Caco-2 (cell line): ENCODE data around the gene PDSS1. TPM values are rescaled to one million over a fixed set of nuclear protein-coding genes. Genes with fewer than 3 reads are reported as not detected.
"Not testable (repeated sequence)": the region's sequence is repeated elsewhere in the genome, so short reads cannot be mapped to it uniquely, and the experiment has no call there.

Experiments used
- BruUV-seq: library from RNA; stranded (reverse); fragments of 400-500 nt; replicated peaks from 2 replicates; lab custom pipeline; 2021; lab: Mats Ljungman, UMichigan
- CTCF ChIA-PET: fragments of 300-600 bp; sonication (Branson Sonifier 250); formaldehyde crosslinking; loops from one replicate; lab custom pipeline; 2022; ENCODE audit warnings: antibody characterized with exemption; lab: Charles Lee
- POLR2A ChIA-PET: fragments of 300-600 bp; sonication (Branson Sonifier 250); formaldehyde crosslinking; loops from one replicate; lab custom pipeline; 2022; ENCODE audit warnings: antibody characterized with exemption; lab: Charles Lee
- DNase-seq, 2 experiments: peaks; one replicate each; pipeline versions ENCODE4 v3.0.0 to v3.0.0-alpha.2; 2020 to 2022
- H3K27me3 ChIP-seq: replicated peaks from 2 replicates; pipeline ENCODE4 v1.6.0; 2011; ENCODE audit warnings: low read length; ENCODE audit not compliant: control insufficient read depth, insufficient read depth
- H3K36me3 ChIP-seq: 2 replicates; pipeline ENCODE4 v1.5.1; 2011; ENCODE audit warnings: low read length; ENCODE audit not compliant: control insufficient read depth, insufficient read depth
- H3K4me1 ChIP-seq: fragments of 250-450 bp; sonication (Bioruptor Pico); 2 replicates; pipeline ENCODE4 v1.5.1; 2020; ENCODE audit warnings: mild to moderate bottlenecking
- H3K4me3 ChIP-seq: 2 replicates; pipeline ENCODE4 v1.5.1; 2011; ENCODE audit warnings: low read depth, mild to moderate bottlenecking, control low read depth, low read length
- H3K9me3 ChIP-seq: fragments of 250-450 bp; sonication (Bioruptor Pico); 2 replicates; pipeline ENCODE4 v1.5.1; 2020; ENCODE audit warnings: mild to moderate bottlenecking, moderate library complexity
- H3K27ac Mint-ChIP-seq: one replicate; pipeline ENCODE4 v1.8.0; 2022; ENCODE audit warnings: mixed read lengths; ENCODE audit not compliant: unreplicated experiment
- H3K27me3 Mint-ChIP-seq: one replicate; pipeline ENCODE4 v1.8.0; 2022; ENCODE audit warnings: mixed read lengths; ENCODE audit not compliant: insufficient read depth, unreplicated experiment
- H3K36me3 Mint-ChIP-seq: one replicate; pipeline ENCODE4 v1.8.0; 2022; ENCODE audit warnings: mild to moderate bottlenecking, mixed read lengths; ENCODE audit not compliant: insufficient read depth, unreplicated experiment
- H3K4me1 Mint-ChIP-seq: one replicate; pipeline ENCODE4 v1.8.0; 2022; ENCODE audit warnings: low read depth, mixed read lengths; ENCODE audit not compliant: unreplicated experiment
- H3K4me3 Mint-ChIP-seq: one replicate; pipeline ENCODE4 v1.8.0; 2022; ENCODE audit warnings: mild to moderate bottlenecking, moderate library complexity, mixed read lengths; ENCODE audit not compliant: unreplicated experiment
- H3K9me3 Mint-ChIP-seq: one replicate; pipeline ENCODE4 v1.8.0; 2022; ENCODE audit warnings: mixed read lengths; ENCODE audit not compliant: unreplicated experiment
- CTCF ChIP-seq, 2 experiments: fragments of 200-600 bp in 1 of 2; IDR thresholded peaks; 1 replicate in 1 of 2; 2 replicates in 1 of 2; pipeline versions ENCODE4 v1.5.1 to v1.8.0; 2011 to 2022; ENCODE audit warnings: antibody characterized with exemption in 1 of 2, control low read depth in 1 of 2, inconsistent platforms in 1 of 2, low read depth in 1 of 2, low read length in 1 of 2, mild to moderate bottlenecking in 1 of 2, moderate library complexity in 1 of 2; ENCODE audit not compliant: insufficient read depth in 1 of 2, severe bottlenecking in 1 of 2, unreplicated experiment in 1 of 2
- intact Hi-C: fragments of 100-400 bp; cut with micrococcal nuclease; formaldehyde crosslinking; loops from one replicate; pipeline ENCODE4 v1.10.0; 2022; ENCODE audit not compliant: unreplicated experiment
- total RNA-seq: library from RNA; stranded (reverse); gene quantifications from 2 replicates; pipeline ENCODE4 v1.2.3, GENCODE V29; 2022

PDSS1 gene
- total RNA-seq, 1 experiment from 2014 or later: 24.9 TPM

DNA sequence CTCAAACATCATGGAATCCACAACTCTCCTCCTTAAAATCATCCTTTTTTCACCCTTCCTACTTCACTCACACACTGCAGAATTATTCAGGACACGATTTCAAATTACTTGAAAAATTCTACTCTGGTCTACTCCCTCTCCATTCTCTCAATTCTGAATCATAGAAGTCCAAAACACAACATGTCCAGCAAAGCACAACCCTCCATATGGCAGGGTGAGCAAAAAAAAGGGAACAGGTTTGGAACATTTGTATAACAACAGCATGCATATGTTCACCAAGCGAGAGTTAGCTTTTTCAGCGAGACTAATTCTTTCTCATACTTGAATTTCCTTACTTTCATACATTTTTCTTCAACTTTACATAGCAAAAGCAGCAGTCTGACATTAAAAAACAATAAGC, 89.9 kb downstream of the PDSS1 start:
- TF ChIP-seq CTCF (IDR thresholded peaks at IDR 0.05; ENCODE audit: insufficient read depth in 1 of 2, low read depth in 1 of 2, low read length in 1 of 2, severe bottlenecking in 1 of 2, unreplicated experiment in 1 of 2): no peak
- DNase-seq: no peak
- BruUV-seq: no TSS peak
- no peaks in the 10 kb centered on the region for H3K9me3 Mint-ChIP-seq
- POLR2A ChIA-PET: no interaction called here
- CTCF ChIA-PET: no interaction called here
- H3K4me1 ChIP-seq: peaks cover 5% of the 10 kb centered on the region; the same call in 1 of the 2 replicates
- H3K36me3 ChIP-seq: no peaks in the 10 kb centered on the region
- no peak overlapping the region for H3K4me3 ChIP-seq
- intact Hi-C loops: no loop called here
- peaks cover 28% of the 10 kb centered on the region for H3K36me3 Mint-ChIP-seq
- H3K4me3 Mint-ChIP-seq: no peak overlapping the region
- H3K9me3 ChIP-seq: no peaks in the 10 kb centered on the region
- H3K27me3 ChIP-seq: no peaks in the 10 kb centered on the region
- H3K4me1 Mint-ChIP-seq: peaks cover 24% of the 10 kb centered on the region
- no peaks in the 10 kb centered on the region for H3K27me3 Mint-ChIP-seq
- H3K27ac Mint-ChIP-seq: no peak overlapping the region

DNA sequence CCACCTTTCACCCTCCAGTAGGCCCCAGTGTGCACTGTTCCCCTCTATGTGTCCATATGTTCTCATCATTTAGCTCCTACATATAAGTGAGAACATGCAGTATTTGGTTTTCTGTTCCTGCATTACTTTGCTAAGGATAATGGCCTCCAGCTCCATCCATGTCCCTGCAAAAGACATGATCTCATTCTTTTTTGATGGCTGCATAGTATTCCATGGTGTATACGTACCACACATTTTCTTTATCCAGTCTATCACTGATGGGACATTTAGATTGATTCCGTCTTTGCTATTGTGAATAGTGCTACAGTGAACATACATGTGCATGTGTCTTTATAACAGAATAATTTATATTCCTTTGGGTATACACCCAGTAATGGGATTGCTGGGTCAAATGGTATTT, 92.3 kb downstream of the PDSS1 start:
- intact Hi-C loops, H3K27me3 ChIP-seq, BruUV-seq, CTCF ChIA-PET, H3K27me3 Mint-ChIP-seq, H3K4me1 ChIP-seq, H3K9me3 ChIP-seq, H3K4me3 Mint-ChIP-seq, H3K4me3 ChIP-seq, H3K27ac Mint-ChIP-seq, H3K36me3 ChIP-seq, POLR2A ChIA-PET, H3K9me3 Mint-ChIP-seq, DNase-seq: not testable (repeated sequence)
- Mint-ChIP-seq H3K4me1 (peaks cover 19% of the 10 kb centered on the region), H3K36me3 (peaks cover 28% of the 10 kb centered on the region)

GRCh38 chr10:26790221-26790995, 92.9 kb downstream of the PDSS1 start:
- no peak for TF ChIP-seq CTCF (IDR thresholded peaks at IDR 0.05; ENCODE audit: insufficient read depth in 1 of 2, low read depth in 1 of 2, low read length in 1 of 2, severe bottlenecking in 1 of 2, unreplicated experiment in 1 of 2)
- Mint-ChIP-seq H3K27me3 (no peaks in the 10 kb centered on the region), H3K4me3 (no peak overlapping the region), H3K36me3 (peaks cover 32% of the 10 kb centered on the region), H3K9me3 (peaks cover 5% of the 10 kb centered on the region), H3K27ac (no peak overlapping the region), H3K4me1 (peaks cover 19% of the 10 kb centered on the region)
- CTCF ChIA-PET: interaction anchor here (0.6 to 0.8 kb wide), 2 partner anchors 58 to 92 kb away, joined by 3 to 5 read pairs; no protein-coding TSS in a partner anchor
- no peak for DNase-seq
- POLR2A ChIA-PET: no interaction called here
- Histone ChIP-seq H3K4me1 (no peaks in the 10 kb centered on the region), H3K4me3 (no peak overlapping the region), H3K27me3 (no peaks in the 10 kb centered on the region), H3K9me3 (peaks cover 3% of the 10 kb centered on the region; the same call in 1 of the 2 replicates), H3K36me3 (no peaks in the 10 kb centered on the region)
- intact Hi-C loops: no loop called here
- BruUV-seq: no TSS peak
